ENCODE results near the gene CNRIP1.
"Not testable (repeated sequence)": the region's sequence is repeated elsewhere in the genome, so short reads cannot be mapped to it uniquely, and the experiment has no call there.

The CNRIP1 gene

GRCh38 chr2:68340226-68341061 is 20.7 kb upstream of the CNRIP1 start:
- no peak for DNase-seq (ENCODE audit: low read depth in 2 of 2)

GRCh38 chr2:68336192-68336591 is 16.4 kb upstream of the CNRIP1 start:
- no peak for DNase-seq (ENCODE audit: low read depth in 2 of 2)

GRCh38 chr2:68333931-68334330 is 14.2 kb upstream of the CNRIP1 start:
- DNase-seq (ENCODE audit: low read depth in 2 of 2), result no peak

GRCh38 chr2:68333009-68333408 is 13.3 kb upstream of the CNRIP1 start:
- DNase-seq (ENCODE audit: low read depth in 2 of 2), result no peak

- no peak for DNase-seq (ENCODE audit: low read depth in 2 of 2)
Observed at GRCh38 chr2:68330691-68331090, 10.9 kb upstream of the CNRIP1 start.

GRCh38 chr2:68328901-68329300 is 9.2 kb upstream of the CNRIP1 start:
- DNase-seq (ENCODE audit: low read depth in 2 of 2), result no peak

GRCh38 chr2:68325056-68325455 is 5.3 kb upstream of the CNRIP1 start:
- DNase-seq (ENCODE audit: low read depth in 2 of 2), result no peak

GRCh38 chr2:68320118-68320641 is 431 bp upstream of the CNRIP1 start:
- no peak for DNase-seq (ENCODE audit: low read depth in 2 of 2)

- no peak for DNase-seq (ENCODE audit: low read depth in 2 of 2)
Observed at GRCh38 chr2:68318914-68319397, 793 bp downstream of the CNRIP1 start.

- no peak for DNase-seq (ENCODE audit: low read depth in 2 of 2)
Observed at GRCh38 chr2:68317971-68318913, 1.5 kb downstream of the CNRIP1 start.

GRCh38 chr2:68316111-68316510 is 3.6 kb downstream of the CNRIP1 start:
- DNase-seq (ENCODE audit: low read depth in 2 of 2), result no peak

- DNase-seq (ENCODE audit: low read depth in 2 of 2), result no peak
Observed at GRCh38 chr2:68311033-68311432, 8.7 kb downstream of the CNRIP1 start.

GRCh38 chr2:68309426-68309825 is 10.3 kb downstream of the CNRIP1 start:
- no peak for DNase-seq (ENCODE audit: low read depth in 2 of 2)

- not testable (repeated sequence) for DNase-seq (ENCODE audit: low read depth in 2 of 2)
Observed at GRCh38 chr2:68303902-68304272, 15.9 kb downstream of the CNRIP1 start.

- no peak for DNase-seq (ENCODE audit: low read depth in 2 of 2)
Observed at GRCh38 chr2:68303033-68303901, 16.5 kb downstream of the CNRIP1 start.

- DNase-seq (ENCODE audit: low read depth in 2 of 2), result no peak
Observed at GRCh38 chr2:68302281-68302875, 17.4 kb downstream of the CNRIP1 start.

- no peak for DNase-seq (ENCODE audit: low read depth in 2 of 2)
Observed at GRCh38 chr2:68295516-68295915, 24.2 kb downstream of the CNRIP1 start.

GRCh38 chr2:68294913-68295312 is 24.8 kb downstream of the CNRIP1 start:
- DNase-seq (ENCODE audit: low read depth in 2 of 2), result no peak

GRCh38 chr2:68294187-68294586 is 25.6 kb downstream of the CNRIP1 start:
- no peak for DNase-seq (ENCODE audit: low read depth in 2 of 2)

GRCh38 chr2:68293755-68294154 is 26.0 kb downstream of the CNRIP1 start:
- no peak for DNase-seq (ENCODE audit: low read depth in 2 of 2)

- DNase-seq (ENCODE audit: low read depth in 2 of 2), result no peak
Observed at GRCh38 chr2:68293024-68293423, 26.7 kb downstream of the CNRIP1 start.

Data from stimulated activated CD8-positive, alpha-beta memory T cell treated with anti-CD3 and anti-CD28 coated beads, Interleukin-7, amount 100 ng/mL, for 1 hour (primary cell).